HepG2 (cell line): ENCODE data around the gene ZNF578. TPM values are rescaled to one million over a fixed set of nuclear protein-coding genes. Genes with fewer than 3 reads are reported as not detected.

Source experiments
- CSRNP1 ChIP-seq: sonication (generic); formaldehyde crosslinking; IDR thresholded peaks from 2 replicates; pipeline ENCODE4 v1.8.1; 2023; ENCODE audit warnings: mild to moderate bottlenecking, missing genetic modification reagents
- FUBP1 ChIP-seq: sonication (generic); formaldehyde crosslinking; IDR thresholded peaks from 2 replicates; pipeline ENCODE4 v1.5.1; 2020; ENCODE audit warnings: missing genetic modification reagents, mild to moderate bottlenecking, borderline replicate concordance
- HDAC2 ChIP-seq: sonication (generic); formaldehyde crosslinking; IDR thresholded peaks from 2 replicates; pipeline ENCODE4 v1.4.0; 2020; ENCODE audit warnings: missing genetic modification reagents
- MBD4 ChIP-seq: IDR thresholded peaks from 2 replicates; pipeline ENCODE4 v1.6.1; 2012; ENCODE audit warnings: low read length, inconsistent platforms, borderline replicate concordance
- MZF1 ChIP-seq: sonication (generic); formaldehyde crosslinking; IDR thresholded peaks from 2 replicates; pipeline ENCODE4 v1.8.1; 2023; ENCODE audit warnings: mild to moderate bottlenecking, missing genetic modification reagents, borderline replicate concordance
- RFX5 ChIP-seq: IDR thresholded peaks from 2 replicates; pipeline ENCODE4 v1.6.1; 2011; ENCODE audit warnings: low read depth, low read length, improper control_type of control experiment
- RNF219 ChIP-seq: sonication (generic); formaldehyde crosslinking; IDR thresholded peaks from 2 replicates; pipeline ENCODE4 v1.5.0; 2020; ENCODE audit warnings: mild to moderate bottlenecking, missing genetic modification reagents
- SMARCE1 ChIP-seq: fragments of 450-650 bp; IDR thresholded peaks from 2 replicates; pipeline ENCODE4 v1.6.1; 2017; ENCODE audit warnings: borderline replicate concordance
- TBX3 ChIP-seq: fragments of 450-650 bp; IDR thresholded peaks from 2 replicates; pipeline ENCODE4 v1.6.1; 2017; ENCODE audit warnings: antibody characterized with exemption, mild to moderate bottlenecking, inconsistent platforms, borderline replicate concordance
- ZBTB4 ChIP-seq: sonication (generic); formaldehyde crosslinking; IDR thresholded peaks from 2 replicates; pipeline ENCODE4 v1.4.0; 2020; ENCODE audit warnings: missing genetic modification reagents, mild to moderate bottlenecking, borderline replicate concordance
- ZNF281 ChIP-seq: sonication (generic); formaldehyde crosslinking; IDR thresholded peaks from 2 replicates; pipeline ENCODE4 v1.4.0; 2020; ENCODE audit warnings: missing genetic modification reagents, borderline replicate concordance
- ZNF343 ChIP-seq: sonication (generic); formaldehyde crosslinking; IDR thresholded peaks from 2 replicates; pipeline ENCODE4 v1.4.0; 2020; ENCODE audit warnings: mild to moderate bottlenecking, missing genetic modification reagents
- ZNF678 ChIP-seq: sonication (generic); formaldehyde crosslinking; IDR thresholded peaks from 2 replicates; pipeline ENCODE4 v1.4.0; 2020; ENCODE audit warnings: mild to moderate bottlenecking, missing genetic modification reagents
- polyA plus RNA-seq, 8 experiments: library from polyadenylated mRNA; depleted of rRNA in 3 of 8; stranded (reverse) in 7 of 8; unstranded in 1 of 8; fragments of >200 nt; fragmentation: Illumina TruSeq in 4 of 8; extraction: Trizol in 4 of 8; gene quantifications; 2 replicates each; pipeline versions ENCODE4 v1.2.1 to v1.2.3, GENCODE V29; 2011 to 2016; ENCODE audit warnings: low read depth in 4 of 8, missing spikeins in 1 of 8, mixed read lengths in 1 of 8; ENCODE audit not compliant: insufficient read depth in 1 of 8
- total RNA-seq, 5 experiments: library from RNA; depleted of rRNA; stranded (reverse); fragments of >200 nt; fragmentation: Illumina TruSeq; extraction: Trizol; gene quantifications; 2 replicates each; pipeline ENCODE4 v1.2.3, GENCODE V29; 2016; ENCODE audit warnings: low read depth in 1 of 5

The ZNF578 gene
- total and polyA plus RNA-seq, 2 of the 13 experiments (the other 11 are each of a cell fraction or from before 2014, with no cell fraction given), result not detected

GRCh38 chr19:52527134-52527955, 74.0 kb downstream of the ZNF578 start, which contains the start of gene ZNF808 (continued):
- TF ChIP-seq CSRNP1 (no peak), HDAC2 (CRISPR knock-in tag) (no peak), MZF1 (CRISPR knock-in tag) (no peak), TBX3 (no peak), ZBTB4 (CRISPR knock-in tag) (no peak), ZNF343 (CRISPR knock-in tag) (no peak), FUBP1 (CRISPR knock-in tag) (no peak), ZNF678 (no peak), MBD4 (no peak), RFX5 (no peak), ZNF281 (CRISPR knock-in tag) (no peak), RNF219 (CRISPR knock-in tag) (no peak), SMARCE1 (no peak)
